GM21381 (cell line): ENCODE measurements around the gene DTNB.
"Not testable (repeated sequence)": the region's sequence is repeated elsewhere in the genome, so short reads cannot be mapped to it uniquely, and the experiment has no call there.

Experiments used
- ATAC-seq: cut with Tn5 transposase; IDR thresholded peaks from one replicate; pipeline ENCODE4 v1.9.1; 2021; ENCODE audit warnings: mild to moderate bottlenecking, moderate library complexity; ENCODE audit not compliant: unreplicated experiment

Gene DTNB

GRCh38 chr2:25549571-25549970, 123.8 kb downstream of the DTNB start:
- ATAC-seq, result not testable (repeated sequence)

GRCh38 chr2:25548601-25549000, 124.8 kb downstream of the DTNB start:
- ATAC-seq, result no peak

- ATAC-seq, result no peak
Observed at GRCh38 chr2:25546852-25547251, 126.5 kb downstream of the DTNB start.

GRCh38 chr2:25545899-25546298, 127.5 kb downstream of the DTNB start:
- no peak for ATAC-seq

GRCh38 chr2:25544445-25544844, 128.9 kb downstream of the DTNB start:
- no peak for ATAC-seq

- ATAC-seq, result no peak
Observed at GRCh38 chr2:25543939-25544338, 129.4 kb downstream of the DTNB start.

- no peak for ATAC-seq
Observed at GRCh38 chr2:25541378-25541777, 132.0 kb downstream of the DTNB start.

GRCh38 chr2:25539136-25539535, 134.2 kb downstream of the DTNB start:
- ATAC-seq, result no peak

- ATAC-seq, result no peak
Observed at GRCh38 chr2:25537526-25537925, 135.9 kb downstream of the DTNB start.

GRCh38 chr2:25535411-25536289, 137.7 kb downstream of the DTNB start:
- ATAC-seq, result not testable (repeated sequence)

- ATAC-seq, result not testable (repeated sequence)
Observed at GRCh38 chr2:25534937-25535336, 138.4 kb downstream of the DTNB start.

- ATAC-seq, result no peak
Observed at GRCh38 chr2:25534455-25534854, 138.9 kb downstream of the DTNB start.

GRCh38 chr2:25533771-25534170, 139.6 kb downstream of the DTNB start:
- not testable (repeated sequence) for ATAC-seq

GRCh38 chr2:25532521-25532920, 140.9 kb downstream of the DTNB start:
- no peak for ATAC-seq

- ATAC-seq, result no peak
Observed at GRCh38 chr2:25529034-25529433, 144.3 kb downstream of the DTNB start.

GRCh38 chr2:25528173-25528572, 145.2 kb downstream of the DTNB start:
- no peak for ATAC-seq

GRCh38 chr2:25524507-25524906, 148.9 kb downstream of the DTNB start:
- no peak for ATAC-seq

GRCh38 chr2:25523060-25523459, 150.3 kb downstream of the DTNB start:
- ATAC-seq, result no peak

- ATAC-seq, result peak; percentile 80
Observed at GRCh38 chr2:25521665-25522387, 151.6 kb downstream of the DTNB start.

GRCh38 chr2:25521126-25521525, 152.3 kb downstream of the DTNB start:
- no peak for ATAC-seq

- ATAC-seq, result no peak
Observed at GRCh38 chr2:25517701-25518100, 155.7 kb downstream of the DTNB start.

- ATAC-seq, result no peak
Observed at GRCh38 chr2:25514043-25514637, 159.2 kb downstream of the DTNB start.
